ENCODE data around the gene PAWR.

The PAWR gene

DNA sequence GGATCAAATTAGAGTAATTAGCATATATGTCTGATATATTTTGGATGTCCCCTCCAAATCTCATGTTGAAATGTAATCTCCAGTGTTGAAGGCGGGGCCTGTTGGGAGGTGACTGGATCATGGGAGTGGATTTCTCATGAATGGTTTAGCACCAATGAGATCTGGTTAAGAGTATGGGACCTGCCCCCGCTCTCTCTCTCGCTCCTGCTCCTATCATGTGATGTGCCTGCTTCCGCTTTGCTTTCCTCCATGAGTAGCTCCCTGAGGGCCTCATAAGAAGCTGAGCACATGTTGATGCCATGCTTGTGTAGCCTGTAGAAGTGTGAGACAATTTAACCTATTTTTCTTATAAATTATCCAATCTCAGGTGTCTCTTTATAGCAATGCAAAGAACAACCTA is 73.1 kb downstream of the PAWR start:
- Mint-ChIP-seq H3K27ac (no peak overlapping the region), H3K36me3 (ENCODE audit: low read depth) (no peaks in the 10 kb centered on the region), H3K27me3 (ENCODE audit: low read depth) (no peaks in the 10 kb centered on the region), H3K9me3 (no peaks in the 10 kb centered on the region), H3K4me3 (no peak overlapping the region), H3K4me1 (ENCODE audit: low read depth) (no peaks in the 10 kb centered on the region)
- no peak for DNase-seq (ENCODE audit: low spot score)

DNA sequence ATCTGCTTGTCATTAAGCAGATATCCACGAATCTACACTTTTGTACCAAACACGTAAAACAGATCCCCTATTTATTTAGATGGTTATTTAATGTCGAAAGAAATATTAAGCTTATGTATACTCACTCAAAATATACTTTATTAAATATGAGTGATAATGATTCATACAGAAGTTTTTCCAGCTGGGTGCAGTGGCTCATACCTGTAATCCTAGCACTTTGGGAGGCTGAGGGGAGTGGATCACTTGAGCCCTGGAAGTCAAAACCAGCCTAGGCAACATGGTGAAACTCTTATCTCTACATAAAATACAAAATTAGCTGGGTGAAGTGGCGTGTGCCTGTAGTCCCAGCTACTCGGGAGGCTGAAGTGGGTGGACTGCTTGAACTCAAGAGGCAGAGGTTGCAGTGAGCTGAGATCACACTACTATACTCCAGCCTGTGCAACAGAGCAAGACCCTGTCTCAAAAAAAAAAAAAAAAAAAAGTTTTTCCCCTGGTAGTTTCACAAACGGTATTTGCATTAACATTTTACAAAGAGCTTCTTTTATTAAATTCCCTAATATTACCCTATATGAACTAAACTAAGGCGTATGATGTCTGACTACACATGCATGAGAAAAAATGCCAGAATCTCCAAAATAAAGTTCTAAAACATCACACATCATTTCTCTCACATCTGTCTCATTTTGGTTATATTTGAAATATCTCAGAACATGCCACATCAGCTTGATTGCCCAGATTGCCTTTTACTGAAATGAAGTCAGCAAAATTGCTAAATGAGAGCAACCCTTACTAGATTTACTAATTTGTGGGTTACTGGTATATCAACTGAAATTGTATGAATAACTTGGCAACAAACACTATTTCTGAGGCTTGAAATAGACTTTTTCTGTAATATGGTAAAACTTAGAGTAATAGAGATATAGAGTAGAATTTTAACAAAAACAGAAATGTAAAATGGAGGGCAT is 74.9 kb downstream of the PAWR start:
- Mint-ChIP-seq H3K4me1 (ENCODE audit: low read depth) (no peaks in the 10 kb centered on the region), H3K4me3 (no peak overlapping the region), H3K27ac (no peak overlapping the region), H3K36me3 (ENCODE audit: low read depth) (no peaks in the 10 kb centered on the region), H3K27me3 (ENCODE audit: low read depth) (no peaks in the 10 kb centered on the region), H3K9me3 (no peaks in the 10 kb centered on the region)
- DNase-seq (ENCODE audit: low spot score) = no peak

DNA sequence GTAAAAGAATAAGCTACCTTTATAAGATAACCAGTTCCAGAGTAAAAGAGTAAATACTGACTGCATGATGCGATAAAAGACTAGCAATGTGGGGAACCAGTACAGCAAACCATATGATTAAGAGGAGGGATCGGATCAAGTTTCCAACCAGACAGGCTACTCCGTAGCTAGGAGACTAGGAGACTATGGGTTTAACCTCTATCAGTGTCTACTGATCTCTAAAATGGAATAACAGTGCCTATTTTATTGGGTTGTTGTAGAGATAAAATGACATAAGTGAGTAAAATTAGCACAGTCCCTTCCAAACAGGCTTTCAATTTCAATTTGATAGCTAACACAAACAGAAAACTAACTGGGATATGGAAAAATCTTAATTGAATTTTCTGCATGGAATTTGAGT is 76.0 kb downstream of the PAWR start:
- no peaks in the 10 kb centered on the region for H3K36me3 Mint-ChIP-seq (ENCODE audit: low read depth)
- no peaks in the 10 kb centered on the region for H3K4me1 Mint-ChIP-seq (ENCODE audit: low read depth)
- no peaks in the 10 kb centered on the region for H3K27me3 Mint-ChIP-seq (ENCODE audit: low read depth)
- H3K4me3 Mint-ChIP-seq = no peak overlapping the region
- no peak overlapping the region for H3K27ac Mint-ChIP-seq
- no peaks in the 10 kb centered on the region for H3K9me3 Mint-ChIP-seq
- DNase-seq (ENCODE audit: low spot score) = no peak

DNA sequence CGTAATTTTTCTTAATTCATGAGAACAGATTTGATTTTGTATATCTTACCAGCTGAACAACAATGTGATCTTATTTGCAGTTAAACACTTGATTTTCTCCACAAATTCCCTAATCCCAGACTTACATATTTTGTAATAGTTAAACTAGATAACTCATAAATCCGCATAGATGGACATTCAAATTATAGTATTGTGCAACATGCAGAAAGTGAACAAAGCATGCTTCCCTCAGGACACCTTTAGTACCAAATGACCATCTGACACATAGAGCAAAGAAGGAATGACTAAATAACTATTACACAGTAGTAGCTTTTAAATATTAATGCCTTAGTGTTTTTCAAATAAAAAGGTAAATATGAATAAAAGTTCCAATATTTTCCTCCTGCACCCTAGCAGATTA is 88.9 kb downstream of the PAWR start:
- Mint-ChIP-seq H3K27ac (no peak overlapping the region), H3K4me1 (ENCODE audit: low read depth) (no peaks in the 10 kb centered on the region), H3K4me3 (no peak overlapping the region), H3K36me3 (ENCODE audit: low read depth) (no peaks in the 10 kb centered on the region), H3K27me3 (ENCODE audit: low read depth) (no peaks in the 10 kb centered on the region), H3K9me3 (no peaks in the 10 kb centered on the region)
- no peak for DNase-seq (ENCODE audit: low spot score)

DNA sequence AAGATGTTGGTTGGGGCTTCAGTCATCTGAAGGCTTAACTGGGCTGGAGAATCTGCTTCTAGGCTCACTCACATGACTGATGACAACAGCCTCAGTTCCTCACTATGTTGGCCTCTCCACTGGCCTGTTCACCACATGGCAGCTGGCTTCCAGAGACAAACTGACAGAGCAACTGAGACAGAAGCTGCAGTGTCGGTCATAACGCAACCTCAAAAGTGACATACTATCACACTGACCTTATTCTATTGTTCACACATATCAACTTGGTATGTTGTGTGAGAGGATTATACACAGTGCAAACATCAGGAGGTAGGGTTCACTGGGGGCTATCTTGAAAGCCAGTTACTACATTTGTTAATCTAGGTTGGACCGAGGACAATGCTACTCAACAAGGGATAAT is 92.9 kb downstream of the PAWR start:
- Mint-ChIP-seq H3K4me3 (no peak overlapping the region), H3K9me3 (no peaks in the 10 kb centered on the region), H3K4me1 (ENCODE audit: low read depth) (no peaks in the 10 kb centered on the region), H3K27me3 (ENCODE audit: low read depth) (no peaks in the 10 kb centered on the region), H3K27ac (no peak overlapping the region), H3K36me3 (ENCODE audit: low read depth) (no peaks in the 10 kb centered on the region)
- DNase-seq (ENCODE audit: low spot score) = no peak

DNA sequence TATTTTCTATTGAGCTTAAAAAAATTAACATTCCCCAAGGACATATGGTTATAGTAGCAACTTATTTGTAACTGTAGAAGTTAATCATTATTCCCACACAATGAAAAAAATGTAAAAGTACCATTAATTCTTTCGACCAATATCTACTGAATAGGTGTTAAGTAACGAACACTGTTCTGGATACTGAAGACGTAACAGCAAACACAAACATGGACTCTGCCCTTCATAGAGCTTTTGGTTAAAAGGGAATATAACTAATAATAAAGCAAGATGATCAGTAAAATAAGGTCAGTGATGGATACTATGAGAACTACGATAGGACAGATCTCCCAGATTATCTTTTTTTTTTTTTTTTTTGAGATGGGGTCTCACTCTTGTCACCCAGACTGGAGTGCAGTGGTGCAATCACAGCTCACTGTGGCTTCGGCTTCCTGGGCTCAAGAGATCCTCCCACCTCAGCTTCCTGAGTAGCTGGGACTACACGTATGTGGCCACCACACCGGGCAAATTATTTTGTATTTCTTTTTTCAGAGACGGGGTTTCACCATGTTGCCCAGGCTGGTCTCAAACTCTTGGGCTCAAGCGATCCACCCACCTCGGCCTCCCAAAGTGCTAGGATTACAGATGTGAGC is 93.9 kb downstream of the PAWR start:
- no peaks in the 10 kb centered on the region for H3K27me3 Mint-ChIP-seq (ENCODE audit: low read depth)
- no peak overlapping the region for H3K27ac Mint-ChIP-seq
- H3K4me1 Mint-ChIP-seq (ENCODE audit: low read depth) = no peaks in the 10 kb centered on the region
- no peaks in the 10 kb centered on the region for H3K36me3 Mint-ChIP-seq (ENCODE audit: low read depth)
- H3K4me3 Mint-ChIP-seq = no peak overlapping the region
- H3K9me3 Mint-ChIP-seq = no peaks in the 10 kb centered on the region
- DNase-seq (ENCODE audit: low spot score) = no peak

DNA sequence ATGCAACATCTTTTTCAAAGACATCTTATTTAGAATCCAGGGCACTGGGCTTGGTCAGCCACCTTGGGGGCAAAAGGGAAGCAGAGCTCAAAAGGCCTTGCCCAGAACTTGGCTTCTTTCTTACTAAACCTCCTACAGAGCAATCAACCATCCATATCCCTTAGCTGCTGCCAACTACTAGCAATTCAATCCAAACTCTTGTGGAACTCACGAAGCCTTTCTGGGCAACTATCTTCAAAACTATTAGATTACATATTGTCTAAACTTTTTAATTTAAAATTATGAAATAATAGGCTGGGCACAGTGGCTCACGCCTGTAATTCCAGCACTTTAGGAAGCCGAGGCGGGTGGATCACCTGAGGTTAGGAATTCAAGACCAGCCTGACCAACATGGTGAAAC is 95.5 kb downstream of the PAWR start:
- H3K27me3 Mint-ChIP-seq (ENCODE audit: low read depth) = no peaks in the 10 kb centered on the region
- no peak for DNase-seq (ENCODE audit: low spot score)
- H3K36me3 Mint-ChIP-seq (ENCODE audit: low read depth) = no peaks in the 10 kb centered on the region
- H3K4me1 Mint-ChIP-seq (ENCODE audit: low read depth) = no peaks in the 10 kb centered on the region
- no peak overlapping the region for H3K4me3 Mint-ChIP-seq
- H3K27ac Mint-ChIP-seq = no peak overlapping the region
- no peaks in the 10 kb centered on the region for H3K9me3 Mint-ChIP-seq

DNA sequence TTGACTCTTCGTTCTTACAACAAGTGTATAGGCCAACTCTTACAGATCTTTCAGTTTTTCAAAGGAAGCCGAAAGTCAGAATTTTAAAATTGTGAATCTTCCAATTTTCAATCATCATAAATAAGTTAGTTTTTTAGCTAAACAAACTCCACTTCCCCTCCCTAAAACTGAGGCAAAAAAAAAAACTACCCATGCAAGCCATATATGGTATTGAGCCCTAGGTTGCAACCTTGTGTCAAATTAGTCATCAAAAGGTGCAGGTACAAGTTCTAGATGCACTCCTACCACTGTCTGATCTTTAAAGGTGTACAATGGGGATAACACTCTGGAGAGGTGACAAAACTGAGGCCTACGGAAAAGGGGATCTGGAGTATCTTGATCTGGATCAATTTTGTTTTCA is 97.9 kb downstream of the PAWR start:
- no peak for DNase-seq (ENCODE audit: low spot score)
- no peaks in the 10 kb centered on the region for H3K27me3 Mint-ChIP-seq (ENCODE audit: low read depth)
- H3K36me3 Mint-ChIP-seq (ENCODE audit: low read depth) = no peaks in the 10 kb centered on the region
- no peaks in the 10 kb centered on the region for H3K9me3 Mint-ChIP-seq
- H3K27ac Mint-ChIP-seq = no peak overlapping the region
- no peak overlapping the region for H3K4me3 Mint-ChIP-seq
- no peaks in the 10 kb centered on the region for H3K4me1 Mint-ChIP-seq (ENCODE audit: low read depth)

DNA sequence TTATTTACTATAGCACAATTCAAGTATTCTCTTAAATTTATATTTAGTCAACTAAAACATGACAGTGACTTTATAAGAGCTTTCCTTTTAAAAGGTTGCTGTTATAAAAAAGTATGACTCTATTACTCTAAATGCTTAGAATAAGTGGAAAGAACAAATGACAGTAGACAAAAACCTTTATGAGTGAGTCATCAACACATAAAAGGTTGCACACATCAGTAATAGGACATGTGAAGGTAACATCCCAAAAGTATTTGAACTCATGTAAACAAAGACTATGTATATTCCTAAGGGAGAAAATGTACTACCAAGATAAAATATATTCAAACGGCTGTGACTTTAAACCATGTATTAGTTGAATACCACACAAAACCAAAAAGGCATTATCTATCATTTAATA is 98.8 kb downstream of the PAWR start:
- H3K4me3 Mint-ChIP-seq = no peak overlapping the region
- no peaks in the 10 kb centered on the region for H3K4me1 Mint-ChIP-seq (ENCODE audit: low read depth)
- H3K9me3 Mint-ChIP-seq = no peaks in the 10 kb centered on the region
- H3K36me3 Mint-ChIP-seq (ENCODE audit: low read depth) = no peaks in the 10 kb centered on the region
- no peak for DNase-seq (ENCODE audit: low spot score)
- H3K27me3 Mint-ChIP-seq (ENCODE audit: low read depth) = no peaks in the 10 kb centered on the region
- no peak overlapping the region for H3K27ac Mint-ChIP-seq

DNA sequence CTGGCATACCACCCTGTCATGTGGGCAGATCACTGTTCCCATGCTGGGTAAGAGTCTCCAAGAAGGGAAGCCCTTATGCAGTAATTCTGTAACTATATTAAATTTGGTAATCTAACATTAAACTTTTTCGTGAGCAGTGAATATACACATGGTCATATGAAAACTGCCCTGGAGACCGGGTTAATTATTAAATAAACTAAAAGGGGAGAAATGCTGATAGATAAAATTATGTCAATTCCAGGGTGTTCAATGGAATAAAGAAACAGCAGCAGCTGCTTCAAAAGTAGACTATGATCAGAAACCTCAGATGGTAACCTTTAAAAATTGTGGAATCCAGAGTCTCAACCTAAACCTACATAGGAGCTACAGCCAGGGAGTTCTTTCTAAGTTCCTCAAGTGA is 100.0 kb downstream of the PAWR start:
- H3K9me3 Mint-ChIP-seq = no peaks in the 10 kb centered on the region
- no peaks in the 10 kb centered on the region for H3K27me3 Mint-ChIP-seq (ENCODE audit: low read depth)
- H3K27ac Mint-ChIP-seq = no peak overlapping the region
- no peak for DNase-seq (ENCODE audit: low spot score)
- no peaks in the 10 kb centered on the region for H3K4me1 Mint-ChIP-seq (ENCODE audit: low read depth)
- no peak overlapping the region for H3K4me3 Mint-ChIP-seq
- H3K36me3 Mint-ChIP-seq (ENCODE audit: low read depth) = no peaks in the 10 kb centered on the region

DNA sequence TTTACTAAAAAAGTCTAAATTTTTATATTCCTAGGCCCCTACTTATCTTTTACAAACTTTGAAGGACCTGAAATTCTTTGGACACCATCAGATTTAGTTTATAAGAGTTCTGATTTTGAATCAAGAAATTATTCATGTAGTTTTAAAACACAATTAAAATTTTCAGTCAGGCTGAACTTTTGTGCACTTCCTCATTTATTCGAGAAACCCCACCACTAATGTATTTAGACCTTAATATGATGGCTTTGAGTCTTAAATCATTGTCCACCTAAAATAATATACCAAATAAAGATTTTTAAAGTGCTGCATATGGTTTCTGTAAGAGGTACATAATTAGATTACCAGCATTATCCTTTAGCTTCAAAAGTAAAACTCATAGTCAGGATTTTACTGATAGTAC is 103.4 kb downstream of the PAWR start:
- Mint-ChIP-seq H3K4me3 (no peak overlapping the region), H3K36me3 (ENCODE audit: low read depth) (no peaks in the 10 kb centered on the region), H3K27ac (no peak overlapping the region), H3K9me3 (no peaks in the 10 kb centered on the region), H3K4me1 (ENCODE audit: low read depth) (no peaks in the 10 kb centered on the region), H3K27me3 (ENCODE audit: low read depth) (no peaks in the 10 kb centered on the region)
- DNase-seq (ENCODE audit: low spot score) = no peak

DNA sequence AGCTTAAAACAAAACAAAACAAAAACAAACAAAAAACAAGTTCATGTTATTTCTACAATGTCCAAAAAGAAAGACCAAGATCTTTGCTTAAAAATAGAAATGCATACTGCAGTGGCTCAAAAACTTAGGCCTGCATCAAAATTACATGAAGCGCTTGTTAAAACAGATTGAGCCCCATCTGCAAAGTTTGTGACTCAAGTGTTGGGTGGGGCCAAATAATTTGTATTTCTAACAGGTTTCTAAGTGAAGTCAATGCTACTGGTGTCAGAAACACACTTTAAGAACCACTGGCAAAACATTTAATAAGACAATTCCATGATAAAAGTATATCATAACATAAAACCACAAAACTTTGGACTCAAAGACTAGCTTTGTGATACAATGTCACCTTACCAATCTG is 105.6 kb downstream of the PAWR start:
- DNase-seq (ENCODE audit: low spot score) = no peak
- Mint-ChIP-seq H3K27me3 (ENCODE audit: low read depth) (no peaks in the 10 kb centered on the region), H3K27ac (no peak overlapping the region), H3K4me1 (ENCODE audit: low read depth) (no peaks in the 10 kb centered on the region), H3K36me3 (ENCODE audit: low read depth) (no peaks in the 10 kb centered on the region), H3K9me3 (no peaks in the 10 kb centered on the region), H3K4me3 (no peak overlapping the region)

DNA sequence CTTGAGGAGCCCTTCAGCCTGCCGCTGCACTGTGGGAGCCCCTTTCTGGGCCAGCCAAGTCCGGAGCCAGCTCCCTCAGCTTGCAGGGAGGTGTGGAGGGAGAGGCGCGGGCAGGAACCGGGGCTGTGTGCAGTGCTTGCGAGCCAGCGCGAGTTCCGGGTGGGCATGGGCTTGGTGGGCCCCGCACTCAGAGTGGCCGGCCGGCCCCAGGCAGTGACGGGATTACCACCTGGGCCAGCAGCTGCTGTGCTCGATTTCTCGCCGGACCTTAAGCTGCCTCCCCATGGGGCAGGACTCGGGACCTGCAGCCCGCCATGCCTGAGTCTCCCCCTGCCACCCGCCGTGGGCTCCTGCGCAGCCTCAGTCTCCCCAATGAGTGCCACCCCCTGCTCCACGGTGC is 116.9 kb downstream of the PAWR start:
- H3K9me3 Mint-ChIP-seq = peaks cover 30% of the 10 kb centered on the region
- no peak for DNase-seq (ENCODE audit: low spot score)
- H3K4me3 Mint-ChIP-seq = no peak overlapping the region
- H3K36me3 Mint-ChIP-seq (ENCODE audit: low read depth) = peaks cover 1% of the 10 kb centered on the region
- no peaks in the 10 kb centered on the region for H3K4me1 Mint-ChIP-seq (ENCODE audit: low read depth)
- H3K27ac Mint-ChIP-seq = no peak overlapping the region
- no peaks in the 10 kb centered on the region for H3K27me3 Mint-ChIP-seq (ENCODE audit: low read depth)

DNA sequence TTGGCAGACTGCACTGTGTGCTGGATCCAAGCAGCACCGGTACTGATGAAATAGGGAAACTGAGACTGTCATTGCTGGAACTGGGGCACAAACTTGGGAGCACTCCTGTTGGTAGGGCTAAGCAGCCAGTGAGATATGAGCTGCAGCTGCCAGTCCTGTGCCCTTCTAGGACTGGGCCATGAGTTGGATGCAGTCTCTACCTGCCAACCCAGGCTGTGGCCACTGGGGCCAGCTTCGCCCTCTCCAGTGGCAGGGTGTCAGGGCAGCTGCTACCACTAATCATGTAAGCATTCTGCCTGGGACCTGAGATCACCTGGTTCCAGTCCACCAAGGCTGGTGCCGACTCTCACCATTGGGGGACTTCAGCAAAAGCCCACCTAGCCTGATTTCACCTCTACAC is 121.1 kb downstream of the PAWR start:
- H3K9me3 Mint-ChIP-seq = peaks cover 23% of the 10 kb centered on the region

DNA sequence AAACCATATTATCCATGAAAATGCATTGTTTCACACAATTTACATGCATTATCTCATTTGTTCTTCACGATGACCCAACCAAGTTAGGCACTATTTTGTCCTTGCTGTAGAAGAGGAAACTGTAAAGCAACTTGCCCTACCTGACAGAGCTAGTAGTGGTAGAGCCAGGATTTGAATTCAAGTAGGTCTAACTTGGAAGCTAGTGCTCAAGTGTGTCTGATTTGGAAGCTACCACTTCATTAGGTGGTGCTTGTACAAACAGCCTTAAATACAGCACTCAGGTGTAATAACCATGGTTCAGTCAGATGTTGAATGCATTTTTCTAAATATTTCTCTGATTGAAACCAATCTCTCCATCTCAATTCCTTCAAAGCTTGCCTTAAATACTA is 123.6 kb downstream of the PAWR start:
- H3K4me3 Mint-ChIP-seq = no peak overlapping the region
- H3K36me3 Mint-ChIP-seq (ENCODE audit: low read depth) = no peaks in the 10 kb centered on the region
- H3K9me3 Mint-ChIP-seq = peaks cover 9% of the 10 kb centered on the region
- H3K27me3 Mint-ChIP-seq (ENCODE audit: low read depth) = no peaks in the 10 kb centered on the region
- H3K27ac Mint-ChIP-seq = no peak overlapping the region
- no peak for DNase-seq (ENCODE audit: low spot score)
- no peaks in the 10 kb centered on the region for H3K4me1 Mint-ChIP-seq (ENCODE audit: low read depth)

More for the DNA sequence above, 121.1 kb downstream of the PAWR start:
- peaks cover 1% of the 10 kb centered on the region for H3K36me3 Mint-ChIP-seq (ENCODE audit: low read depth)
- H3K27me3 Mint-ChIP-seq (ENCODE audit: low read depth) = no peaks in the 10 kb centered on the region
- no peak overlapping the region for H3K4me3 Mint-ChIP-seq
- no peak overlapping the region for H3K27ac Mint-ChIP-seq
- DNase-seq (ENCODE audit: low spot score) = no peak
- no peaks in the 10 kb centered on the region for H3K4me1 Mint-ChIP-seq (ENCODE audit: low read depth)

Measured in T-helper 2 cell treated with Interferon-gamma antibody and Interleukin-4, amounts not matched to agents 5 μg/mL and 100 μg/mL, for 36 hours (primary cell).